CD14-positive monocyte (primary cell): ENCODE data around the gene CACNA1C. TPM values are rescaled to one million over a fixed set of nuclear protein-coding genes. Genes with fewer than 3 reads are reported as not detected.

Experiments
- DNase-seq, 3 donors: peaks; one replicate each; pipeline ENCODE4 v3.0.0-alpha.2; 2011 to 2022
- H2AFZ ChIP-seq: 2 replicates; pipeline ENCODE4 v1.6.0; 2012; ENCODE audit warnings: mild to moderate bottlenecking, low read depth, low read length, inconsistent platforms; ENCODE audit not compliant: insufficient read depth, poor library complexity, severe bottlenecking
- H3K27ac ChIP-seq, 2 donors: 1 replicate in 1 of 2; 2 replicates in 1 of 2; pipeline ENCODE4 v1.5.1; 2012 to 2013; ENCODE audit warnings: low read length in 2 of 2, control low read depth in 1 of 2, inconsistent platforms in 1 of 2, low read depth in 1 of 2, mild to moderate bottlenecking in 1 of 2
- H3K27me3 ChIP-seq, 2 donors: one replicate each; pipeline versions ENCODE4 v1.6.0 to v1.6.1; 2011 to 2013; ENCODE audit warnings: low read length in 2 of 2; ENCODE audit not compliant: control insufficient read depth in 2 of 2, insufficient read depth in 2 of 2
- H3K36me3 ChIP-seq, 2 donors: replicated peaks in 1 of 2; 1 replicate in 1 of 2; 2 replicates in 1 of 2; pipeline versions ENCODE4 v1.5.1 to v1.6.1; 2012 to 2013; ENCODE audit warnings: low read length in 2 of 2, control low read depth in 1 of 2, inconsistent platforms in 1 of 2, mild to moderate bottlenecking in 1 of 2; ENCODE audit not compliant: insufficient read depth in 2 of 2, control insufficient read depth in 1 of 2
- H3K4me1 ChIP-seq, 2 donors: 1 replicate in 1 of 2; 2 replicates in 1 of 2; pipeline versions ENCODE4 v1.5.1 to v1.6.1; 2012 to 2013; ENCODE audit warnings: low read length in 2 of 2, control low read depth in 1 of 2, inconsistent platforms in 1 of 2, mild to moderate bottlenecking in 1 of 2, moderate library complexity in 1 of 2; ENCODE audit not compliant: insufficient read depth in 2 of 2, control insufficient read depth in 1 of 2
- H3K4me2 ChIP-seq: replicated peaks from 2 replicates; pipeline ENCODE3; 2012; ENCODE audit warnings: low read length, moderate library complexity, mild to moderate bottlenecking; ENCODE audit not compliant: poor library complexity, severe bottlenecking; ENCODE audit errors: extremely low read depth
- H3K4me3 ChIP-seq, 3 experiments: fragments of 200-600 bp in 1 of 3; sonication (generic) in 1 of 3; replicated peaks in 1 of 3; 1 replicate in 2 of 3; 2 replicates in 1 of 3; pipeline ENCODE4 v1.5.1; 2011 to 2013; ENCODE audit warnings: low read length in 3 of 3, mild to moderate bottlenecking in 3 of 3, control low read depth in 2 of 3, low read depth in 2 of 3, inconsistent platforms in 1 of 3, moderate library complexity in 1 of 3
- H3K79me2 ChIP-seq: 2 replicates; pipeline ENCODE4 v1.6.0; 2012; ENCODE audit warnings: mild to moderate bottlenecking, control low read depth, inconsistent platforms, low read length, moderate library complexity; ENCODE audit not compliant: insufficient read depth
- H3K9ac ChIP-seq: 2 replicates; pipeline ENCODE4 v1.6.0; 2017; ENCODE audit warnings: low read length, mild to moderate bottlenecking; ENCODE audit not compliant: insufficient read depth, poor library complexity, severe bottlenecking
- H3K9me3 ChIP-seq, 2 donors: replicated peaks in 1 of 2; 1 replicate in 1 of 2; 2 replicates in 1 of 2; pipeline versions ENCODE4 v1.5.1 to v1.6.1; 2012 to 2013; ENCODE audit warnings: low read length in 2 of 2, control low read depth in 1 of 2; ENCODE audit not compliant: control insufficient read depth in 1 of 2, insufficient read depth in 1 of 2
- H4K20me1 ChIP-seq: 2 replicates; pipeline ENCODE4 v1.6.0; 2012; ENCODE audit warnings: mild to moderate bottlenecking, low read length, control low read depth, moderate library complexity; ENCODE audit not compliant: insufficient read depth
- H3K27ac Mint-ChIP-seq, 7 donors: one replicate each; pipeline ENCODE4 v1.8.0; 2020; ENCODE audit warnings: mild to moderate bottlenecking in 7 of 7, mixed read lengths in 7 of 7, moderate library complexity in 6 of 7, inconsistent platforms in 2 of 7
- H3K27me3 Mint-ChIP-seq, 3 donors: one replicate each; pipeline ENCODE4 v1.8.0; 2021 to 2022; ENCODE audit warnings: low read depth in 3 of 3, mild to moderate bottlenecking in 3 of 3, mixed read lengths in 3 of 3, moderate library complexity in 3 of 3, inconsistent platforms in 1 of 3
- H3K36me3 Mint-ChIP-seq, 2 donors: one replicate each; pipeline ENCODE4 v1.8.0; 2020; ENCODE audit warnings: mixed read lengths in 2 of 2, inconsistent platforms in 1 of 2, mild to moderate bottlenecking in 1 of 2
- H3K4me1 Mint-ChIP-seq: one replicate; pipeline ENCODE4 v1.8.0; 2020; ENCODE audit warnings: mild to moderate bottlenecking, mixed read lengths
- H3K4me3 Mint-ChIP-seq, 2 donors: one replicate each; pipeline ENCODE4 v1.8.0; 2020; ENCODE audit warnings: mild to moderate bottlenecking in 2 of 2, mixed read lengths in 2 of 2, moderate library complexity in 1 of 2
- H3K9me3 Mint-ChIP-seq, 7 donors: one replicate each; pipeline ENCODE4 v1.8.0; 2020 to 2022; ENCODE audit warnings: mixed read lengths in 7 of 7, mild to moderate bottlenecking in 6 of 7, moderate library complexity in 6 of 7, inconsistent platforms in 2 of 7
- WGBS: methylation state at CpG from one replicate; pipeline ENCODE4 v1.1.5; 2013; ENCODE audit warnings: missing lambda C conversion rate; ENCODE audit not compliant: insufficient coverage; 5-methylcytosine and 5-hydroxymethylcytosine counted together
- intact Hi-C, 2 donors: fragments of 100-400 bp; cut with micrococcal nuclease; formaldehyde crosslinking; loops; one replicate each; pipeline versions ENCODE4 v1.15.0 to v1.15.1; 2023
- polyA plus RNA-seq, 3 donors: library from polyadenylated mRNA; depleted of rRNA in 1 of 3; unstranded in 2 of 3; stranded (reverse) in 1 of 3; fragments of 300-500 nt in 2 of 3; fragments of >200 nt in 1 of 3; fragmentation: Illumina TruSeq in 2 of 3; gene quantifications; 1 replicate in 2 of 3; 2 replicates in 1 of 3; pipeline ENCODE4 v1.2.3, GENCODE V29; 2012 to 2021
- TF ChIP-seq, protein P1 (sequence below): fragments of 200-600 bp; IDR thresholded peaks from one replicate; pipeline ENCODE4 v1.8.0; 2022; ENCODE audit warnings: antibody characterized with exemption, mild to moderate bottlenecking

Gene CACNA1C
- polyA plus RNA-seq, 3 donors, result not detected

DNA sequence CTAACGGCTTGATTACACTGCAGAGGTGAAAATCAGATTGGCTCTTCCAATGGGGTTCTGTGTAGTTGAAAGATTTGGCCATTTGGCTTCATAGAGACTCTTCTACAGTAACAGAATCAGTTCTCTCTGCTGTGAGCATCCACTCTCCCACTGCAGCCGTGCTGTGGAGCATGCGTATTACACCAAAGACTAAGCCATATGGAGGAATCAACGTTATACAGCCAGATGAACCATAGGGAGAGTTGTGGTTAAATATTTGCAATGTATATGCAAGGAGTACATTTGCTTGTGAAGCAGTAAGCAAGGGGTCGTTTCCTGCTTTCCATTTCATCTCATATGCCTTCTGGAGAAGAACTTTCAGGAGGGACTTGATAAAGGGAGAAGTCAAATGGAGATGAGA lies 410.9 kb downstream of the CACNA1C start:
- Histone ChIP-seq H3K79me2 (no peaks in the 10 kb centered on the region), H2AFZ (no peak overlapping the region), H3K4me3 (no peak overlapping the region), H4K20me1 (no peaks in the 10 kb centered on the region), H3K9ac (no peak overlapping the region), H3K36me3 (no peaks in the 10 kb centered on the region), H3K4me1 (no peaks in the 10 kb centered on the region), H3K27ac (no peak overlapping the region), H3K4me2 (no peak overlapping the region), H3K27me3 (no peaks in the 10 kb centered on the region), H3K9me3 (no peaks in the 10 kb centered on the region)
- TF ChIP-seq, protein P1, sequence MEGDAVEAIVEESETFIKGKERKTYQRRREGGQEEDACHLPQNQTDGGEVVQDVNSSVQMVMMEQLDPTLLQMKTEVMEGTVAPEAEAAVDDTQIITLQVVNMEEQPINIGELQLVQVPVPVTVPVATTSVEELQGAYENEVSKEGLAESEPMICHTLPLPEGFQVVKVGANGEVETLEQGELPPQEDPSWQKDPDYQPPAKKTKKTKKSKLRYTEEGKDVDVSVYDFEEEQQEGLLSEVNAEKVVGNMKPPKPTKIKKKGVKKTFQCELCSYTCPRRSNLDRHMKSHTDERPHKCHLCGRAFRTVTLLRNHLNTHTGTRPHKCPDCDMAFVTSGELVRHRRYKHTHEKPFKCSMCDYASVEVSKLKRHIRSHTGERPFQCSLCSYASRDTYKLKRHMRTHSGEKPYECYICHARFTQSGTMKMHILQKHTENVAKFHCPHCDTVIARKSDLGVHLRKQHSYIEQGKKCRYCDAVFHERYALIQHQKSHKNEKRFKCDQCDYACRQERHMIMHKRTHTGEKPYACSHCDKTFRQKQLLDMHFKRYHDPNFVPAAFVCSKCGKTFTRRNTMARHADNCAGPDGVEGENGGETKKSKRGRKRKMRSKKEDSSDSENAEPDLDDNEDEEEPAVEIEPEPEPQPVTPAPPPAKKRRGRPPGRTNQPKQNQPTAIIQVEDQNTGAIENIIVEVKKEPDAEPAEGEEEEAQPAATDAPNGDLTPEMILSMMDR, result no peak
- intact Hi-C loops, result no loop called here
- no peaks in the 10 kb centered on the region for H3K4me1 Mint-ChIP-seq
- H3K9me3 Mint-ChIP-seq, result peaks cover 0 to 3% (median 0%) of the 10 kb centered on the region in 7 donors
- no peaks in the 10 kb centered on the region for H3K36me3 Mint-ChIP-seq
- peaks cover 2 to 10% (median 2%) of the 10 kb centered on the region in 3 donors for H3K27me3 Mint-ChIP-seq
- no peak overlapping the region for H3K4me3 Mint-ChIP-seq
- 40% methylated on average over 1 of the region's 5 CpGs for WGBS
- DNase-seq, result no peak
- no peak overlapping the region for H3K27ac Mint-ChIP-seq

DNA sequence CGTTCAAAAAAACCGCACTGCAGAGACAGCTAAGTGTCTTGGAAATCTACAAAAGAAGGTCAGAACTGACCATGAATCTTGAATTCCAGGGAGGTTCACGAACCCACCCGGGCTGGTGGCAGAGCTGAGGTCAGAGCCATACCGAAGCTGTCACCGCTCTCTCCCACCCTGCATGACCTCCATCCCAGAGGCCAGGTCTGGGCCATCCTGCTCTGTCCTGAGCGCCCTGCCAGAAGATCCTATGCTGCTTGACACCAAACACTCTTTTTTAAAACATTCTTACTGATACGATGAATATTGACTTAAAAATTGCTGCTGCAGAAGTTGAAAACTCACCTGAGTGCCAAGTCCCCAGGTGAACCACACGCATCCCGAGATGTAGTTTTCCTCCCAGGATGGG lies 412.9 kb downstream of the CACNA1C start:
- Mint-ChIP-seq H3K27me3 (peaks cover 2 to 10% (median 2%) of the 10 kb centered on the region in 3 donors), H3K36me3 (no peaks in the 10 kb centered on the region), H3K27ac (no peak overlapping the region), H3K9me3 (peaks cover 0 to 3% (median 0%) of the 10 kb centered on the region in 7 donors), H3K4me1 (no peaks in the 10 kb centered on the region), H3K4me3 (no peak overlapping the region)
- TF ChIP-seq, protein P1, result no peak
- intact Hi-C loops, result no loop called here
- no peaks in the 10 kb centered on the region for H3K36me3 ChIP-seq
- H3K9me3 ChIP-seq, result no peaks in the 10 kb centered on the region
- no peak for DNase-seq
- no peak overlapping the region for H3K4me3 ChIP-seq
- H2AFZ ChIP-seq, result no peak overlapping the region
- H3K9ac ChIP-seq, result no peak overlapping the region
- no peaks in the 10 kb centered on the region for H3K27me3 ChIP-seq
- H3K4me2 ChIP-seq, result no peak overlapping the region
- no peaks in the 10 kb centered on the region for H3K79me2 ChIP-seq
- 96% methylated on average over 10 of the region's 10 CpGs for whole genome bisulfite sequencing
- no peaks in the 10 kb centered on the region for H3K4me1 ChIP-seq
- no peaks in the 10 kb centered on the region for H4K20me1 ChIP-seq
- no peak overlapping the region for H3K27ac ChIP-seq
